HG02970 (cell line): ENCODE results near the gene DEPDC4.
"Not testable (repeated sequence)": the region's sequence is repeated elsewhere in the genome, so short reads cannot be mapped to it uniquely, and the experiment has no call there.

Source experiments
- ATAC-seq: cut with Tn5 transposase; IDR thresholded peaks from one replicate; pipeline ENCODE4 v1.9.1; 2021; ENCODE audit warnings: mild to moderate bottlenecking, moderate library complexity, moderate number of reproducible peaks; ENCODE audit not compliant: unreplicated experiment, low FRiP score

Gene DEPDC4

GRCh38 chr12:100266835-100267602 is at the start of gene DEPDC4, which contains the start of gene SCYL2:
DEPDC4 (minus strand) TSS chr12:100267079; CDS start chr12:100267076, 3 bp downstream.
SCYL2 (plus strand) TSS chr12:100267177; CDS start chr12:100282971, 15,794 bp downstream.
- peak; percentile 97 for ATAC-seq

DNA sequence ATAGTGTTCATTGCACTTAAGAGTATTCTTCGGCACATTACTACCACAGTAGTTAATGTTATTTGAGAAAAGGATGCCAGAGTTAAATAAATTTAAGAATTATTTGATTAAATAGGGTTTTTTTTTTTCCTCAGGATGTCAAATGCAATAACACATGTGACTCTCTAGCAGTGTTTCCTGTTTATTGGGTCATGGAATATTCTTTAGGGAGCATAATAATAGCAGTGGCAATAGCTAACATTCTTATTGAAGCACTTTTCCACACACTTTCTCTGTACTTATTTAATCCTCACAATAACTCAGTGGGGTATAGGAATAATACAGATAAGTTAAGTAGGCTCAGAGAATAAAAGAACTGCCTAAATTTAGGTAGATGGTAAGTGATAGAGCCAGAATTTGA is 44.4 kb upstream of the DEPDC4 start:
- no peak for ATAC-seq

- not testable (repeated sequence) for ATAC-seq
Measured at GRCh38 chr12:100308138-100308537, 41.3 kb upstream of the DEPDC4 start.

- not testable (repeated sequence) for ATAC-seq
Measured at GRCh38 chr12:100304334-100304733, 37.5 kb upstream of the DEPDC4 start.

DNA sequence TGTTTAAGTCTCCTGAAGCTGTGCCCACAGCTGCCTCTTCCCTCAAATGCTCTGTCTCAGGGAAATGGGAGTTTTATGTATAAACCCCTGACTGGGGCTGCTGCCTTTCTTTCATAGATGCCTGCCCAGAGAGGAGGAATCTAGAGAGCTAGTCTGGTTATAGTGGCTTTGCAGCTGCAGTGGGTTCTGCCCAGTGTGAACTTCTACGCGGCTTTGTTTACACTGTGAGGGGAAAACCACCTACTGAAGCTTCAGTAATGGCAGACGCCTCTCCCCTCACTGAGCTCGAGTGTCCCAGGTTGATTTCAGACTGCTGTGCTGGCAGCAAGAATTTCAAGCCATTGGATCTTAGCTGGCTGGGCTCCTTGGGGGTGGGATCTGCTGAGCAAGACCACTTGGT is 37.0 kb upstream of the DEPDC4 start:
- ATAC-seq = no peak

DNA sequence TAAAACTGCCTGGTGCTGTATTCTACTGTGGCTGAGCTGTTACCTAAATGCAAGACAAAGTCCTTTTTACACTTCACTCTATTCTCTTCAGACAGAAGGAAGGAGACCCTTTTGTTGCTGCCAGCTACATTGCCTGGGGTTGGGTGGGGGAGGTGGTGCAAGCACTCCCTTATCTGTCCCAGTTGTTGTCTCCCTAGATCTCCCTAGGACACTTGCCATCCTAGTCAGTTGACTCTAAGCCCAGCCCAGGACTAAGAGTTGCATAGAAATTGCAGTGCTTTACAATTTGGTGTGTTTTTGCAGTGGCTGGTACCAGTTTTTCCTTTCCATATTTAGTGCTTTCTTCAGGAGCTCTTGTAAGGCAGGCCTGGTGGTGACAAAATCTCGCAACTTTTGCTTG is 35.2 kb upstream of the DEPDC4 start:
- no peak for ATAC-seq

DNA sequence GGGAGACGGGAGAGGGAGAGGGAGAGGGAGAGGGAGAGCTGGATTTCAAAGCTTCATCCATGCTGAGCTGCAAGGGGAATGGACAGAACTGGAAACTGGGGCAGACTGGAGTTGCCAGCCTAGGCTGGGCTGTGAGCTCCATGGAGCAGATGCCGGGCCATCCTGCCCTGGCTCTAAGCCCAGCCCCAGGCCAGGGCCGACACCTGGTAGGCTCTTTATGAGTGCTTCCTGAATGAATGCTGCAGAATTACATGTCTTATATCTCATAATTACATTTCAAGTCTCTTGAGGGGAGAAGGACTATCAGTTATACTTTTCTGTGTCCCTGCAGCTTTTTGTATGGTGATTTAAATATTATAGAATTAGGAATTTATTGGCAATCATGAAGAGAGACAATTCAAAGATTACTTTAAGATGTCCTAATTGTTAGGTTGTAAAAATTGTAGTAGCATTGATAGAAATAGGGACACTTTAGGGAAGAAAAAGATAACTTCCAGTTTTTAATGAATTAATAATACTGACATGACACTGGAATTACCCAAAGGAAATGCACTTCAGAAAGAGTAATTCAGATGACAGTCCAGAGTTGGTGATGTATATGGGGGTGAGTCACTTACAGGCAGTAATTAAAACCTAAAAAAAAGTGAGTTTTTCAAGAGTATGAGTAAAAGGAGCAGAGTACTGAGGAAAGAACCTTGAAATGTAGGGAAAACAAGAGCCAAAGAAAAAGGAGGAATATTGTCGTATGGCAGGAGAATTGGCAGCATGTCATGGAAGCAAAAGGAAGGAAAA is 29.1 kb upstream of the DEPDC4 start:
- no peak for ATAC-seq

DNA sequence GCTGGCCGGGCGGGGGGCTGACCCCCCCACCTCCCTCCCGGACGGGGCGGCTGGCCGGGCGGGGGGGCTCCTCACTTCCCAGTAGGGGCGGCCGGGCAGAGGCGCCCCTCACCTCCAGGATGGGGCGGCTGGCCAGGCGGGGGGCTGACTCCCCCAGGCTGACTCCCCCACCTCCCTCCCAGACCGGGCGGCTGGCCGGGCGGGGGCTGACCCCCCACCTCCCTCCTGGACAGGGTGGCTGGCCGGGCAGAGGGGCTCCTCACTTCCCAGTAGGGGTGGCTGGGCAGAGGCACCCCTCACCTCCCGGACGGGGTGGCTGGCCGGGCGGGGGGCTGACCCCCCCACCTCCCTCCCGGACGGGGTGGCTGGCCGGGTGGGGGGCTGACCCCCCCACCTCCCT is 27.5 kb upstream of the DEPDC4 start:
- ATAC-seq = not testable (repeated sequence)

GRCh38 chr12:100293017-100293416 is 26.1 kb upstream of the DEPDC4 start:
- no peak for ATAC-seq

- ATAC-seq = no peak
Measured at GRCh38 chr12:100290016-100290415, 23.1 kb upstream of the DEPDC4 start.

DNA sequence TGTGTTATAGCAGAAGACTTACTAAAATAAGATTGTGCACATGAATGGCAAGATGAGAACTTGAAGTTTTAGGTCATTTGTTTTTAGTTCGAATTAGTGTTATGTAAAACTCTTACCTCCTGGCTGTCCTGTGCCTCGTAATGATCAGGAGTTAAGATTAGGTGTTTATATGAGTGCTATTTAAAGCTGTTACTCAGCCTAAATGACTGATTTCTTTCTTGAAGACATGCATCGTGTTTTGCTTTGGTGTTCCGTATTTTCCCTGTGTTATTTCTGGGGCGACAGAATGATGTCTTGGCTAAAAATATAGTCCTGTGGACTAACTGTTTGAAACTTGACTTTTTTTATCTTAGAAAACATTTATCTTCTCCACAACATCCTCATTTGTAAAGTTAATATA is 22.2 kb upstream of the DEPDC4 start:
- no peak for ATAC-seq

DNA sequence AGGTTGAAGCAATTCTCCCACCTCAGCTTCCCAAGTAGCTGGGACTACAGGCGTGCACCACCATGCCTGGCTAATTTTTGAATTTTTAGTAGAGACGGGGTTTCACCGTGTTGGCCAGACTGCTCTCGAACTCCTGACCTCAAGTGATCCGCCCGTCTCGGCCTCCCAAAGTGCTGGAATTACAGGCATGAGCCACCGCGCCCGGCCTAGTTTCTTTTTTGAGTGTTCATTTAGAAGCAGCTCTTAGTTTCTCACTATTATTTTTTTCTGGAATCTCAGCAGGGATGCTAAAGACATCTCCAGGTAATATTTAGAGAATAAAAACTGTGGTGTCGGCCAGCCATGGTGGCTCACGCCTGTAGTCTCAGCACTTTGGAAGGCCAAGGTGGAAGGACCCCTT is 17.7 kb upstream of the DEPDC4 start:
- not testable (repeated sequence) for ATAC-seq

- no peak for ATAC-seq
Measured at GRCh38 chr12:100279607-100280244, 12.8 kb upstream of the DEPDC4 start.

- ATAC-seq = no peak
Measured at GRCh38 chr12:100279159-100279558, 12.3 kb upstream of the DEPDC4 start.

GRCh38 chr12:100274291-100274690 is 7.4 kb upstream of the DEPDC4 start:
- no peak for ATAC-seq

GRCh38 chr12:100273782-100274181 is 6.9 kb upstream of the DEPDC4 start:
- no peak for ATAC-seq

DNA sequence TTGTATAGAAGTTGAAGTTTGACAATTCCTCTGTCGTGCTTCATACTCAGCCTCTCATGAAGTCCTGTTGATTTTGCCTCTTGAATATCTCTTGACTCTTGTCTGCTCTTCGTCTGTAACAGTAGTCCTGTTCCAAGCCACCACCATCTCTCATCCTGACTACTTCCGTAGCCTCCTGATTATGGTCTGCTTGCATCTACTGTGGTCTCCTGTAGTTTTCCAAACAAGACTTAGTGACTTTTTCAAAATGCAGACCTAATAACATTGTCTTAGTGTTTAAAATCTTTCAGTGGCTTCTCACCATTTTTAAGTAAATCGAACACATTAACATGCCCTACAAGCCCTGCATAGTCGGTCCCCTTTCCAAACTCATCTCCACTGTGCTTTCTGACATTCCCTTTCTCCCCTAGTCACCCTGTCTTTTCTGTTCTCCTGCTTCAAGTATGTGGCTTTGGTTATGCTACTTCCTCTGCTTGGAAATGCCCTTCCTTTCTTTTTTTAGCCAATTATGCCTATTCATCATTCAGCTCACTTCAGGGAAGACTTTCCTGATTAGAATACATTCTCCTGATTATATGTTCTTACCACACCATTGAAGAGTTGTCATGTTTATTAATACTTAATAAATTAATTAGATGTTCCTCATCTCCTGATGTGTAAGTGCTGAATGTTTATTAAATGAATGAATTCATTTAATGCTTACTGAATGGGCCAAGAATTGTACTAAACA is 2.1 kb upstream of the DEPDC4 start:
- ATAC-seq = no peak

GRCh38 chr12:100267603-100268281 is 863 bp upstream of the DEPDC4 start:
- peak; percentile 2 for ATAC-seq

GRCh38 chr12:100266585-100266834 is 369 bp downstream of the DEPDC4 start:
- ATAC-seq = peak; percentile 82
